ENCODE results near the gene TRAPPC6A.

DNA sequence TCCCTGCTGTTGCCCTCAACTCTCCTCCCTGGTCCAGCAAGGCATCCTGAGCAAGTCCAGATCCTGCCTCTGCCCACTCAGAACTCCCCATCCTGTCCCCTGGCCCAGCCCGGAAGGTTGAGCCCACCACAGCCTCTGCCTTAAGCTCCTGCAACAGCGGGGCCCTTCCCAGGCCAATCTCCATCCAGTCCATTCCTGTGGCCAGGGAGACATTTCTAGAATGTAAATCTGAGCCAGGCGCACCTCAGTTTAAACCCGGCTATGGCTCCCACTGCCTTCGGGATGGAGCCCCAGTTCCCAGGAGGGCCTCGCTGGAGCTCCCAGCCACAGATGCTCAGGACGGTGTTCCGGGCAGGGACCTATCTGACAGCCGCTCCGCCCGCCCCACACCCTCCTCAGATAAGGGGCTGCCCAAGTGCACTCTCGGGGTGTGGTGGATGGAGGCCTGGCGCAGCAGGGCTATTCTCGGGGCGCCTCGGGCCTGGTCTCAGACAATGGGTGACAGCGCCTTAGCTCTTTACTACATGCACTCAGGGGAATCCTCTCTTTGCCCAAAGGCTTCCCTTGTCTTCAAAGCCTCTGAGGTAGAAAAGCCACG, 5.3 kb downstream of the TRAPPC6A start:
- TF ChIP-seq, protein P1, sequence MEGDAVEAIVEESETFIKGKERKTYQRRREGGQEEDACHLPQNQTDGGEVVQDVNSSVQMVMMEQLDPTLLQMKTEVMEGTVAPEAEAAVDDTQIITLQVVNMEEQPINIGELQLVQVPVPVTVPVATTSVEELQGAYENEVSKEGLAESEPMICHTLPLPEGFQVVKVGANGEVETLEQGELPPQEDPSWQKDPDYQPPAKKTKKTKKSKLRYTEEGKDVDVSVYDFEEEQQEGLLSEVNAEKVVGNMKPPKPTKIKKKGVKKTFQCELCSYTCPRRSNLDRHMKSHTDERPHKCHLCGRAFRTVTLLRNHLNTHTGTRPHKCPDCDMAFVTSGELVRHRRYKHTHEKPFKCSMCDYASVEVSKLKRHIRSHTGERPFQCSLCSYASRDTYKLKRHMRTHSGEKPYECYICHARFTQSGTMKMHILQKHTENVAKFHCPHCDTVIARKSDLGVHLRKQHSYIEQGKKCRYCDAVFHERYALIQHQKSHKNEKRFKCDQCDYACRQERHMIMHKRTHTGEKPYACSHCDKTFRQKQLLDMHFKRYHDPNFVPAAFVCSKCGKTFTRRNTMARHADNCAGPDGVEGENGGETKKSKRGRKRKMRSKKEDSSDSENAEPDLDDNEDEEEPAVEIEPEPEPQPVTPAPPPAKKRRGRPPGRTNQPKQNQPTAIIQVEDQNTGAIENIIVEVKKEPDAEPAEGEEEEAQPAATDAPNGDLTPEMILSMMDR (IDR thresholded peaks at IDR 0.05; ENCODE audit: low read depth, low read length) = no peak
- TF ChIP-seq EZH2phosphoT487 (IDR thresholded peaks at IDR 0.05; ENCODE audit: low read depth) = no peak

Data from OCI-LY3 (cell line).